ENCODE measurements around the gene SIK3. TPM values are rescaled to one million over a fixed set of nuclear protein-coding genes. Genes with fewer than 3 reads are reported as not detected.

SIK3 gene
- polyA plus RNA-seq, 1 of the 3 experiments (the other 2 are of a cell fraction) = 5.1 TPM

DNA sequence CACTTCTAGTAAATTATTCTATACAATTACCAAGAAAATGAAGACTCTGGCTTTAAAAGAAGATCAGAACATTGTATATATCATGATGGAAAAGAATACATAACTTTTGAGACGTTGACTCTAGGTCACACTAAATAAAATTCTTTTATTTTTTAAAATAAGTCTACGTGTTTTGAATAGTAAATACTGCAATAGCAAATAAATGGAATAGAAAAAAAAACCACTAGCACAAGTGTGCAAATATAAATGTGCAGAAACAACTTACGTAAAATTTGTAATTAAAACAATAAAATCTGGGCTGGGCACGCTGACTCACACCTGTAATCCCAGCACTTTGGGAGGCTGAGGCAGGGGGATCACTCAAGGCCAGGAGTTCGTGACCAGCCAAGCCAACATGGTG lies 17.9 kb downstream of the SIK3 start (continued):
- TF ChIP-seq MXI1 (IDR thresholded peaks at IDR 0.05; ENCODE audit: low read depth, low read length) (no peak), YY1 (IDR thresholded peaks at IDR 0.05; ENCODE audit: low read depth) (no peak), RXRA (IDR thresholded peaks at IDR 0.05; ENCODE audit: borderline replicate concordance, low read depth) (no peak)

DNA sequence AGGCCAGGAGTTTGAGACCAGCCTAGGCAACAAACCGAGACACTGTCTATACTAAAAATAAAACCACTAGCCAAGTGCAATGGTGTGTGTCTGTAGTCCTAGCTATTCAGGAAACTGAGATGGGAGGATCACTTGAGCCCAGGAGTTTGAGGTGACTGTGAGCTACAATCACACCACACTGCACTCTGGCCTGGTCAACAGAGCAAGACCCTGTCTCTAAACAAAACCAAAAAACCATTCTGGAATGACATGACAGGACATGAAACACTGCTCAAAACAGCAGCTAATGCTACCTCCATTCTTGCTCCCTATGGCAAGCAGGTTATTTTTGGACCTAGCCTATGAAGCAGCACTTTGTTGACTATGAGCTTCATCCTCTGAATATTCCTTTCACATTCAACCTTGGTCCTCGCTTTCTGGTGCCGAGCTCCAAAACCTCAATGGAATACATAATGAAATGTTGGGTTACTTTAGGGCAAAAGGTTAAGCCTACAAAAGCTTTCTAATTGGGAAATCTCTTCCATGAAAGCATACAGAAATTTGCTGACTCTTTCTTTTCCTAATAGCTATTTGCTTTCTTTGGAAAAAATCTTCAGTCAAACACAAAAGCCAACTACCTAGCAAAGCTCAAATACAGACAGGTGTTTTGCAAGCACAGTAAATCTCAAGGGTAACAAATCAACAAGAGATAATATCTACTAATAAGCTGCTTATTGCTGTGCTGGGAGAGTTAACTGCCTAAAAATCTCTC lies 21.1 kb downstream of the SIK3 start:
- ChIA-PET POLR2A (no interaction called here), CTCF (interaction anchor here (1.0 to 1.4 kb wide), 5 partner anchors 13 to 148 kb away, joined by 3 to 4 read pairs (median 3); no protein-coding TSS in a partner anchor)
- Histone ChIP-seq H3K9ac (no peak overlapping the region), H3K9me3 (no peaks in the 10 kb centered on the region), H3K4me3 (ENCODE audit: low read depth in 2 of 2, low read length in 1 of 2) (no peak overlapping the region), H3K4me1 (ENCODE audit: control insufficient read depth in 1 of 2, insufficient read depth in 2 of 2, low read depth in 1 of 2, low read length in 1 of 2) (peaks cover 0 to 14% of the 10 kb centered on the region in 2 experiments; a peak in 3 of 4 replicates), H3K36me3 (replicated peaks in 1 of 2; ENCODE audit: control insufficient read depth in 1 of 2, insufficient read depth in 2 of 2, low read length in 1 of 2) (no peaks in the 10 kb centered on the region), H3F3A (replicated peaks; ENCODE audit: insufficient read depth) (peaks cover 16% of the 10 kb centered on the region), H3K4me2 (no peak overlapping the region), H3K27me3 (ENCODE audit: insufficient read depth) (no peaks in the 10 kb centered on the region), H4K20me1 (ENCODE audit: insufficient read depth) (peaks cover 18% of the 10 kb centered on the region; the same call in 1 of the 2 replicates), H3K79me2 (ENCODE audit: insufficient read depth) (peaks cover 65% of the 10 kb centered on the region), H3K9me2 (no peaks in the 10 kb centered on the region), H3K27ac (ENCODE audit: low read depth in 2 of 2, low read length in 1 of 2) (no peak overlapping the region), H2AFZ (ENCODE audit: low read depth) (no peak overlapping the region)
- 95% methylated on average over 3 of the region's 3 CpGs for WGBS (ENCODE audit: low lambda C conversion rate)
- no peak for DNase-seq
- no peak for TF ChIP-seq POLR2AphosphoS5 (IDR thresholded peaks at IDR 0.05; ENCODE audit: low read depth, low read length)
- no peak for TF ChIP-seq MEF2A (IDR thresholded peaks at IDR 0.05; ENCODE audit: borderline replicate concordance, low read depth)
- TF ChIP-seq EP300 (IDR thresholded peaks at IDR 0.05; ENCODE audit: borderline replicate concordance in 1 of 2, low read depth in 1 of 2, low read length in 1 of 2) = no peak
- no peak for TF ChIP-seq RCOR1 (IDR thresholded peaks at IDR 0.05; ENCODE audit: low read length)
- no peak for TF ChIP-seq SMC3 (IDR thresholded peaks at IDR 0.05; ENCODE audit: low read depth, low read length)
- no peak for TF ChIP-seq NRF1 (IDR thresholded peaks at IDR 0.05; ENCODE audit: low read depth, low read length)
- no peak for TF ChIP-seq EZH2phosphoT487 (IDR thresholded peaks at IDR 0.05; ENCODE audit: borderline replicate concordance, low read depth)
- TF ChIP-seq JUND (IDR thresholded peaks at IDR 0.05) = no peak
- no peak for TF ChIP-seq TEAD4 (IDR thresholded peaks at IDR 0.05; ENCODE audit: borderline replicate concordance, insufficient read depth)
- TF ChIP-seq, protein P1, sequence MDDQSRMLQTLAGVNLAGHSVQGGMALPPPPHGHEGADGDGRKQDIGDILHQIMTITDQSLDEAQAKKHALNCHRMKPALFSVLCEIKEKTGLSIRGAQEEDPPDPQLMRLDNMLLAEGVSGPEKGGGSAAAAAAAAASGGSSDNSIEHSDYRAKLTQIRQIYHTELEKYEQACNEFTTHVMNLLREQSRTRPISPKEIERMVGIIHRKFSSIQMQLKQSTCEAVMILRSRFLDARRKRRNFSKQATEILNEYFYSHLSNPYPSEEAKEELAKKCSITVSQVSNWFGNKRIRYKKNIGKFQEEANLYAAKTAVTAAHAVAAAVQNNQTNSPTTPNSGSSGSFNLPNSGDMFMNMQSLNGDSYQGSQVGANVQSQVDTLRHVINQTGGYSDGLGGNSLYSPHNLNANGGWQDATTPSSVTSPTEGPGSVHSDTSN (IDR thresholded peaks at IDR 0.05) = no peak
- no peak for TF ChIP-seq TAF1 (IDR thresholded peaks at IDR 0.05; ENCODE audit: borderline replicate concordance, low read depth, low read length)
- TF ChIP-seq NFIC (IDR thresholded peaks at IDR 0.05; ENCODE audit: borderline replicate concordance) = no peak
- TF ChIP-seq, protein P2, sequence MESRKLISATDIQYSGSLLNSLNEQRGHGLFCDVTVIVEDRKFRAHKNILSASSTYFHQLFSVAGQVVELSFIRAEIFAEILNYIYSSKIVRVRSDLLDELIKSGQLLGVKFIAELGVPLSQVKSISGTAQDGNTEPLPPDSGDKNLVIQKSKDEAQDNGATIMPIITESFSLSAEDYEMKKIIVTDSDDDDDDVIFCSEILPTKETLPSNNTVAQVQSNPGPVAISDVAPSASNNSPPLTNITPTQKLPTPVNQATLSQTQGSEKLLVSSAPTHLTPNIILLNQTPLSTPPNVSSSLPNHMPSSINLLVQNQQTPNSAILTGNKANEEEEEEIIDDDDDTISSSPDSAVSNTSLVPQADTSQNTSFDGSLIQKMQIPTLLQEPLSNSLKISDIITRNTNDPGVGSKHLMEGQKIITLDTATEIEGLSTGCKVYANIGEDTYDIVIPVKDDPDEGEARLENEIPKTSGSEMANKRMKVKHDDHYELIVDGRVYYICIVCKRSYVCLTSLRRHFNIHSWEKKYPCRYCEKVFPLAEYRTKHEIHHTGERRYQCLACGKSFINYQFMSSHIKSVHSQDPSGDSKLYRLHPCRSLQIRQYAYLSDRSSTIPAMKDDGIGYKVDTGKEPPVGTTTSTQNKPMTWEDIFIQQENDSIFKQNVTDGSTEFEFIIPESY (IDR thresholded peaks at IDR 0.05; ENCODE audit: borderline replicate concordance, low read depth) = no peak
- no peak for TF ChIP-seq CHD2 (IDR thresholded peaks at IDR 0.05; ENCODE audit: low read length, partially characterized antibody)
- no peak for TF ChIP-seq GATA2 (CRISPR knock-in tag; IDR thresholded peaks at IDR 0.05)
